Skeletal muscle satellite cell (primary cell): ENCODE measurements around the gene TBKBP1.

Source experiments
- H3K27me3 ChIP-seq: 2 replicates; pipeline ENCODE4 v1.7.0; 2013; ENCODE audit warnings: low read length; ENCODE audit not compliant: control insufficient read depth, insufficient read depth
- H3K36me3 ChIP-seq: 2 replicates; pipeline ENCODE4 v1.7.0; 2013; ENCODE audit warnings: mild to moderate bottlenecking, control low read depth, low read length; ENCODE audit not compliant: insufficient read depth
- H3K4me1 ChIP-seq: 2 replicates; pipeline ENCODE4 v1.7.0; 2013; ENCODE audit warnings: low read length; ENCODE audit not compliant: control insufficient read depth, insufficient read depth
- H3K4me2 ChIP-seq: 2 replicates; pipeline ENCODE4 v1.7.0; 2013; ENCODE audit warnings: mild to moderate bottlenecking, low read length
- H3K4me3 ChIP-seq: 2 replicates; pipeline ENCODE4 v1.7.0; 2013; ENCODE audit warnings: low read length
- H3K9ac ChIP-seq: 2 replicates; pipeline ENCODE4 v1.7.0; 2013; ENCODE audit warnings: mild to moderate bottlenecking, low read depth, low read length, moderate library complexity
- H3K9me3 ChIP-seq: replicated peaks from 2 replicates; pipeline ENCODE4 v1.7.0; 2013; ENCODE audit warnings: mild to moderate bottlenecking, control low read depth, low read length

The TBKBP1 gene

GRCh38 chr17:47719411-47720152 is 25.6 kb downstream of the TBKBP1 start:
- no peaks in the 10 kb centered on the region for H3K9me3 ChIP-seq
- peak overlapping the region; percentile 57 for H3K4me2 ChIP-seq
- H3K9ac ChIP-seq: no peak overlapping the region
- H3K4me1 ChIP-seq: peaks cover 37% of the 10 kb centered on the region
- no peak overlapping the region for H3K4me3 ChIP-seq
- H3K27me3 ChIP-seq: peaks cover 91% of the 10 kb centered on the region
- H3K36me3 ChIP-seq: no peaks in the 10 kb centered on the region

DNA sequence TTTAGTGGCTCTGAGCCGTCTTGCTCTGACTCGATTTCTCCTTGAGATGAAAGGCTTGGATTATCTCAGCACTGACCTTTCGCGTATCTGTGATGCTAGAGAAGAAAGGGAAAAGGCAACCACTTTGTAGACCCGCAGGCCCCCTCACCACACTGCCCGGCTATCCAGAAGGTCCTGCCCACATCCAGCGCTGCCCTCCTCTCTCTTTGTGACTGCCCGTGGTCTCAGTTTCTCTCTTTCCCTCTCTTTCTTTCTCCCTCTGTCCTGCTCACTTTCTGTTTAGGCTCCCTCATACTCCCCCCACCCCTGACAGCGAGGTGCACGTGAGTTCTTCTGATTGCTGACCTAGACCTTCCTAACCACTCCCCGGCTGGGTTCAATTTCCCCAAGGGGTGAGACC is 26.2 kb downstream of the TBKBP1 start:
- peaks cover 37% of the 10 kb centered on the region for H3K4me1 ChIP-seq
- peaks cover 91% of the 10 kb centered on the region for H3K27me3 ChIP-seq
- H3K9ac ChIP-seq: no peak overlapping the region
- H3K4me2 ChIP-seq: no peak overlapping the region
- H3K4me3 ChIP-seq: no peak overlapping the region
- H3K36me3 ChIP-seq: no peaks in the 10 kb centered on the region
- no peaks in the 10 kb centered on the region for H3K9me3 ChIP-seq

- Histone ChIP-seq H3K4me1 (peaks cover 37% of the 10 kb centered on the region), H3K27me3 (peaks cover 90% of the 10 kb centered on the region)
These were observed 27.0 kb downstream of the TBKBP1 start for GRCh38 chr17:47720754-47721533.

GRCh38 chr17:47721725-47722124 is 27.8 kb downstream of the TBKBP1 start:
- Histone ChIP-seq H3K4me2 (no peak overlapping the region), H3K9ac (no peak overlapping the region), H3K36me3 (no peaks in the 10 kb centered on the region), H3K9me3 (no peaks in the 10 kb centered on the region), H3K27me3 (peaks cover 90% of the 10 kb centered on the region), H3K4me1 (peaks cover 37% of the 10 kb centered on the region), H3K4me3 (no peak overlapping the region)

More at GRCh38 chr17:47720754-47721533, 27.0 kb downstream of the TBKBP1 start:
- Histone ChIP-seq H3K4me3 (no peak overlapping the region), H3K36me3 (no peaks in the 10 kb centered on the region), H3K9me3 (no peaks in the 10 kb centered on the region), H3K9ac (no peak overlapping the region), H3K4me2 (peak overlapping the region; percentile 4)

DNA sequence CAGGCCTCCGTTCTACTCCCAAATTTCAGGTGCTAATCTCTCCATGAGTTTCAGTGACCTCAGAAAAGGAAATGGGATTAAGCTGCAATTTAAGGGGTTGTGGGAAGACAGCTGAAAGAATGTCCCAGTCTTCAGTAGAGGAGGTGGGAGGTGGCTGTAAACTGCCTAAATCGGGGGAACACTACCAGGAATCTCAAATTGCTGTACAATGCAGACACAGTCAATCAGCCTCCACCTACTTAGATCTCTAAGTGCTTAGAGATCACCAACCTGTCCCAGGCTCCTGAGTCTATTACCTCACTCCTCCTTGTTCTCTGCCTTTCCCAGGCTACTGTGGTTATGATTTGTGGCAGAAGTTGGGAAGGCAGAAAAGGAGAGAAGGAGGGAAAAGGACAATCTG is 30.7 kb downstream of the TBKBP1 start:
- no peak overlapping the region for H3K4me3 ChIP-seq
- H3K27me3 ChIP-seq: peaks cover 93% of the 10 kb centered on the region
- H3K9me3 ChIP-seq: no peaks in the 10 kb centered on the region
- H3K9ac ChIP-seq: no peak overlapping the region
- no peak overlapping the region for H3K4me2 ChIP-seq
- H3K4me1 ChIP-seq: peaks cover 16% of the 10 kb centered on the region
- H3K36me3 ChIP-seq: no peaks in the 10 kb centered on the region

GRCh38 chr17:47725446-47726111 is 31.6 kb downstream of the TBKBP1 start:
- Histone ChIP-seq H3K9me3 (no peaks in the 10 kb centered on the region), H3K9ac (no peak overlapping the region), H3K4me3 (no peak overlapping the region), H3K36me3 (no peaks in the 10 kb centered on the region), H3K27me3 (peaks cover 92% of the 10 kb centered on the region), H3K4me1 (peaks cover 7% of the 10 kb centered on the region), H3K4me2 (no peak overlapping the region)

DNA sequence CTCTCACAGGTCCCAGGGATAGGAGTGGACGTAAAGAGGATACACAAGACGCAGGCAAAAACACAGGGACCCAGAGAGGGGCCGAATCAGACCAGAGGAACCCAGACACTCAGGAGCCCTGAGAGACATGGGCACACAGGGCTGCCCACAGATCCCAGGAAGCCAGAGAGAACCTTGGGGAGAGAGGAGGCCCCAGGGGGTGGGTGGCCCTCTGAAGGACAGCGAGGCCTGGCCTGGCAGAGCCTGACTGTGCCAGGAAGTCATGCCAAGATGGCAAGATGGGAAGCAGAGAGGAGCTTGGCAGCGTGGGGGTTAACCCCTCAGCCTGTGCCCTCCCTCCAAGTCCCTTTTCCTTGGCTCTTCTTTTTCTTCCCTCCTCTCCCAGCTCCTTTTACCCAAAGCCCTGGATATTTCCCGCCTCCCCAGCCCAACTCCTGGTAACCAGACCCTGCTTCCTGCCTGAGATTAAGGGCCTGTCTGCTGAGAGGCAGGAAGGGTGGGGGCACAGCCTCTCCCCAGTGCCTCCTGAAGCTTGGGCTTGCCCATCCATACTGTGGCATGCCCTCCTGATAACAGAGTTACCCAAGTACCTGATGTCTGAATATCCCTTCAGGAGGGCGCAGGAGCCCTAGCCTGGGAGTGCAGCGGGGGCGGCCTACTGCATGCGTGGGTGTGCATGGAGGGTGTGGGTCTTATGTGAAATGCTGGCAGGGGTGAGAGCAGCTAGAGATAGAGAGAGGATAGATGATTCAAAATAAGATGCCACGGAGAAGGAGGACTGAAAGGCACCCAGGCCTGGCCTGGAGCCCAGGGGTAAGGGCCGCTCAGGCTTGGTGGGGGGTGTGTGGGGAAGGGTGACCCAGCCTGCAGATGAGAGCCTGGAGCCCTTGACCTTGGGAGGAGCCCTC is 33.1 kb downstream of the TBKBP1 start:
- Histone ChIP-seq H3K4me2 (no peak overlapping the region), H3K36me3 (no peaks in the 10 kb centered on the region), H3K9me3 (no peaks in the 10 kb centered on the region), H3K4me3 (no peak overlapping the region), H3K4me1 (no peaks in the 10 kb centered on the region), H3K27me3 (peaks cover 91% of the 10 kb centered on the region), H3K9ac (no peak overlapping the region)

GRCh38 chr17:47727704-47728036 is 33.7 kb downstream of the TBKBP1 start:
- Histone ChIP-seq H3K9ac (no peak overlapping the region), H3K9me3 (no peaks in the 10 kb centered on the region), H3K4me2 (no peak overlapping the region), H3K4me1 (no peaks in the 10 kb centered on the region), H3K27me3 (peaks cover 91% of the 10 kb centered on the region), H3K4me3 (no peak overlapping the region), H3K36me3 (no peaks in the 10 kb centered on the region)

- no peak overlapping the region for H3K4me2 ChIP-seq
- no peaks in the 10 kb centered on the region for H3K9me3 ChIP-seq
- no peak overlapping the region for H3K4me3 ChIP-seq
- H3K9ac ChIP-seq: no peak overlapping the region
- no peaks in the 10 kb centered on the region for H3K36me3 ChIP-seq
- peaks cover 88% of the 10 kb centered on the region for H3K27me3 ChIP-seq
- H3K4me1 ChIP-seq: no peaks in the 10 kb centered on the region
These were observed 34.4 kb downstream of the TBKBP1 start for GRCh38 chr17:47728214-47728877.

- no peak overlapping the region for H3K9ac ChIP-seq
- H3K36me3 ChIP-seq: no peaks in the 10 kb centered on the region
- H3K4me2 ChIP-seq: no peak overlapping the region
- peaks cover 90% of the 10 kb centered on the region for H3K27me3 ChIP-seq
- no peaks in the 10 kb centered on the region for H3K4me1 ChIP-seq
- no peak overlapping the region for H3K4me3 ChIP-seq
- no peaks in the 10 kb centered on the region for H3K9me3 ChIP-seq
These were observed 35.5 kb downstream of the TBKBP1 start for GRCh38 chr17:47729476-47729875.
